ENCODE results near the gene S100B. TPM values are rescaled to one million over a fixed set of nuclear protein-coding genes. Genes with fewer than 3 reads are reported as not detected.

Gene S100B
- total and polyA plus RNA-seq, 2 of the 8 experiments (the other 6 are each of a cell fraction or from before 2014, with no cell fraction given) = 0.36 to 0.69 TPM

GRCh38 chr21:46633566-46633965 lies 28.7 kb upstream of the S100B start:
- H2BK20ac ChIP-seq (ENCODE audit: low read length) = no peak overlapping the region; the same call in 1 of the 2 replicates
- H4K91ac ChIP-seq (replicated peaks; ENCODE audit: insufficient read length, low read length) = no peak overlapping the region
- no peak overlapping the region for H4K5ac ChIP-seq (ENCODE audit: insufficient read length, low read depth, low read length)
- H3K36me3 ChIP-seq (ENCODE audit: control insufficient read depth in 2 of 4, insufficient read depth in 4 of 4, low read length in 3 of 4) = peaks cover 0 to 12% (median 1%) of the 10 kb centered on the region in 4 experiments; a peak in 2 of 8 replicates
- peaks cover 0 to 8% (median 4%) of the 10 kb centered on the region in 4 experiments; a peak in 4 of 7 replicates for H3K4me1 ChIP-seq (replicated peaks in 1 of 4; ENCODE audit: control insufficient read depth in 3 of 4, insufficient read depth in 4 of 4, low read length in 3 of 4)
- no peak overlapping the region for H3K23ac ChIP-seq (ENCODE audit: insufficient read length)
- CTCF ChIA-PET (ENCODE audit: partially characterized antibody) = interaction anchor here (1.0 to 3.4 kb wide), 5 partner anchors 8 to 69 kb away, joined by 3 to 11 read pairs (median 5); no protein-coding TSS in a partner anchor
- POLR2A ChIA-PET (ENCODE audit: partially characterized antibody) = interaction anchor here (1.0 to 1.3 kb wide), 2 partner anchors 102 to 165 kb away, joined by 3 to 4 read pairs; no protein-coding TSS in a partner anchor
- H3K23me2 ChIP-seq (ENCODE audit: low read depth, low read length) = peaks cover 4% of the 10 kb centered on the region; the same call in 1 of the 2 replicates
- H3K4me2 ChIP-seq (ENCODE audit: insufficient read depth in 1 of 2, low read depth in 2 of 2, low read length in 2 of 2) = no peak overlapping the region
- peaks cover 0 to 4% of the 10 kb centered on the region in 2 experiments for H4K20me1 ChIP-seq (replicated peaks in 1 of 2; ENCODE audit: control insufficient read depth in 1 of 2, insufficient read depth in 2 of 2, low read length in 2 of 2)
- DNase-seq (ENCODE audit: low read depth in 1 of 2, low spot score in 2 of 2) (no peak), FAIRE-seq (no peak)
- H2AK5ac ChIP-seq (ENCODE audit: low read depth, low read length) = no peak overlapping the region
- H2AFZ ChIP-seq (ENCODE audit: low read length) = peak overlapping the region; percentile 97
- no peak overlapping the region for H2BK120ac ChIP-seq (replicated peaks; ENCODE audit: low read depth, low read length)
- no peak overlapping the region for H3K18ac ChIP-seq (ENCODE audit: extremely low read depth, low read length)
- TF ChIP-seq SIRT6 (IDR thresholded peaks at IDR 0.05; ENCODE audit: low read length) (no peak), CREB1 (IDR thresholded peaks at IDR 0.05) (no peak), RNF2 (IDR thresholded peaks at IDR 0.05; ENCODE audit: borderline replicate concordance, low read depth, low read length, missing control alignments, poor library complexity, severe bottlenecking) (no peak), BCL11A (IDR thresholded peaks at IDR 0.05; ENCODE audit: low read depth in 2 of 2, low read length in 2 of 2) (no peak), POLR2AphosphoS5 (IDR thresholded peaks at IDR 0.05; ENCODE audit: low read depth, low read length) (no peak), ATF2 (IDR thresholded peaks at IDR 0.05; ENCODE audit: low read length) (no peak), BRCA1 (IDR thresholded peaks at IDR 0.05; ENCODE audit: low read depth, low read length) (no peak), E2F6 (IDR thresholded peaks at IDR 0.05) (no peak)
- no peak overlapping the region for H3K27ac ChIP-seq (ENCODE audit: low read depth, low read length)
- H3K14ac ChIP-seq (ENCODE audit: insufficient read length) = no peak overlapping the region
- no peaks in the 10 kb centered on the region for H3K27me3 ChIP-seq (replicated peaks in 1 of 4; ENCODE audit: control insufficient read depth in 3 of 4, extremely low read depth in 1 of 4, insufficient read depth in 3 of 4, low read length in 3 of 4)
- no peak overlapping the region for H4K8ac ChIP-seq (ENCODE audit: extremely low read depth, insufficient read depth, low read length)
- H3K9ac ChIP-seq (replicated peaks in 1 of 4; ENCODE audit: extremely low read depth in 1 of 4, low read depth in 3 of 4, low read length in 3 of 4) = no peak overlapping the region
- no peak overlapping the region for H2BK5ac ChIP-seq (ENCODE audit: low read depth, low read length)
- no peak overlapping the region for H3K4ac ChIP-seq (replicated peaks; ENCODE audit: insufficient read length, low read depth, low read length)
- 93% methylated on average over 5 of the region's 5 CpGs; no CpG with 5 or more reads in 1 of the 2 experiments for WGBS, 2 experiments (ENCODE audit: extremely low coverage in 1 of 2, insufficient coverage in 1 of 2, insufficient read length in 1 of 2, insufficient replicate concordance in 2 of 2, low coverage in 1 of 2, low lambda C conversion rate in 2 of 2, missing lambda C conversion rate in 1 of 2)
- H3K79me2 ChIP-seq (ENCODE audit: control insufficient read depth in 1 of 2, insufficient read depth in 2 of 2, low read length in 2 of 2) = peaks cover 5 to 11% of the 10 kb centered on the region in 2 experiments; a peak in 2 of 4 replicates
- H3K4me3 ChIP-seq (ENCODE audit: extremely low read depth in 1 of 4, insufficient read depth in 2 of 4, low read depth in 3 of 4, low read length in 4 of 4) = no peak overlapping the region
- H2BK12ac ChIP-seq (ENCODE audit: low read depth, low read length) = no peak overlapping the region
- no peak overlapping the region for H2BK15ac ChIP-seq (ENCODE audit: low read length)
- H3K79me1 ChIP-seq (ENCODE audit: low read depth, low read length) = no peaks in the 10 kb centered on the region
- no peaks in the 10 kb centered on the region for H3K9me3 ChIP-seq (ENCODE audit: insufficient read depth in 2 of 2, low read depth in 1 of 2, low read length in 1 of 2)
- no peak overlapping the region for H3K56ac ChIP-seq (replicated peaks; ENCODE audit: insufficient read length, low read depth, low read length)

Data from H1 (cell line).